GM12801 (cell line): Measurements from ENCODE around the gene IFT81.

ENCODE experiments used
- TF ChIP-seq, protein P1 (sequence below): IDR thresholded peaks from one replicate; pipeline ENCODE4 v1.5.1; 2011; ENCODE audit warnings: control low read depth; ENCODE audit not compliant: insufficient read length; ENCODE audit errors: extremely low read depth

The IFT81 gene

DNA sequence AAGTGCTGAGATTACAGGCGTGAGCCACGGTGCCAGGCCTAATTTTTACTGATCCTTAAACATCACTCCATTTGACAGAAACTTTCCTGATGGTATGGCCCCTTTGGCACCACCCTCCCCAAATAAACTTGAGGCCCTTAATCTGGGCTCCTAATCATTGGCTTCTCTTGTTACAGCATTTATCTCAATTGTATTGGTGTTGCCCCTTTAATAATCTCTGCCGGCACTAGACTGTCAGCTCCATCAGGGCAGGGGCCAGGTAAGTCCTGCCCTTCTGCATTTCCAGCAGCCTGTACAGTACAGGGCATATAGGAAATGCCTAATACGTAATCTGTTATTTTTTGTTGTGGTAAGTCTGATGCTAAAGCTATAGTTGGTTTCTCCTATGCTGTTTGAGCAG is 1.2 kb upstream of the IFT81 start:
- TF ChIP-seq, protein P1, sequence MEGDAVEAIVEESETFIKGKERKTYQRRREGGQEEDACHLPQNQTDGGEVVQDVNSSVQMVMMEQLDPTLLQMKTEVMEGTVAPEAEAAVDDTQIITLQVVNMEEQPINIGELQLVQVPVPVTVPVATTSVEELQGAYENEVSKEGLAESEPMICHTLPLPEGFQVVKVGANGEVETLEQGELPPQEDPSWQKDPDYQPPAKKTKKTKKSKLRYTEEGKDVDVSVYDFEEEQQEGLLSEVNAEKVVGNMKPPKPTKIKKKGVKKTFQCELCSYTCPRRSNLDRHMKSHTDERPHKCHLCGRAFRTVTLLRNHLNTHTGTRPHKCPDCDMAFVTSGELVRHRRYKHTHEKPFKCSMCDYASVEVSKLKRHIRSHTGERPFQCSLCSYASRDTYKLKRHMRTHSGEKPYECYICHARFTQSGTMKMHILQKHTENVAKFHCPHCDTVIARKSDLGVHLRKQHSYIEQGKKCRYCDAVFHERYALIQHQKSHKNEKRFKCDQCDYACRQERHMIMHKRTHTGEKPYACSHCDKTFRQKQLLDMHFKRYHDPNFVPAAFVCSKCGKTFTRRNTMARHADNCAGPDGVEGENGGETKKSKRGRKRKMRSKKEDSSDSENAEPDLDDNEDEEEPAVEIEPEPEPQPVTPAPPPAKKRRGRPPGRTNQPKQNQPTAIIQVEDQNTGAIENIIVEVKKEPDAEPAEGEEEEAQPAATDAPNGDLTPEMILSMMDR: no peak

DNA sequence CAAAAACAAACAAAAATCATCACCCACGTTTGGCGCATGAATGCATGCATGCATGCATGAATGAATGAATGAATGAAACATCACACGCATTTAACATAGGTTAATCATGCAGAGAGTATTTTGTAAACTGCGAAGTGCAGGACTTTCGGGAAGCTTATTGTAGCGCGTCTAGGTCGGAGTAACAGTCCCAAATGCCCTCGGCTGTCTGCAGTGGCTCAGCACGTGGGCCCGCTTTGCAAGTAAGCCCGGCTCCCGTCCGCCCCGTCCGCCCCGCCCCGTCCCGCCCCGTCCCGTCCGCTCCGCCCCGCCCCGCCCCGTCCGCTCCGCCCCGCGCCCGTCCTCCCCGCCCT is 263 bp upstream of the IFT81 start:
- TF ChIP-seq, protein P1: no peak

DNA sequence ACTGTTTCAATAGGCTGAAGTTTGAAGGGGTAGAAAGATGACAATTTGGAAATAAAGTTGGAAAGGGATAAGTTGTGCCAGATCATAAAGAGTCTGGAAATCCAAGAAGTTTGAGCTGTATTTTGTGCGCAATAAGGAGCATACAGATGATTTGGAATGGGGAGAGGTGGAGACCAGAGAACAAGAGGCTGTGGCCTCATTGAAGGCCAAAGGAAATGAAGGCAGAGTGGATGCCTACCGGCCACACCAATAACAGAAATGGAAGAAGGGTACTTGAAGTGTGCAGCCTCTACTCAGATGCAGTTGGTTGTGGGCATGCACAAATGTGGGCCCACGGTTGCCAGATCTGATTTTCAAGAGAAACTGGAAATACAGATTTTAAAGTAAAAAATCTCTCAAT is 2.4 kb downstream of the IFT81 start:
- TF ChIP-seq, protein P1: no peak

DNA sequence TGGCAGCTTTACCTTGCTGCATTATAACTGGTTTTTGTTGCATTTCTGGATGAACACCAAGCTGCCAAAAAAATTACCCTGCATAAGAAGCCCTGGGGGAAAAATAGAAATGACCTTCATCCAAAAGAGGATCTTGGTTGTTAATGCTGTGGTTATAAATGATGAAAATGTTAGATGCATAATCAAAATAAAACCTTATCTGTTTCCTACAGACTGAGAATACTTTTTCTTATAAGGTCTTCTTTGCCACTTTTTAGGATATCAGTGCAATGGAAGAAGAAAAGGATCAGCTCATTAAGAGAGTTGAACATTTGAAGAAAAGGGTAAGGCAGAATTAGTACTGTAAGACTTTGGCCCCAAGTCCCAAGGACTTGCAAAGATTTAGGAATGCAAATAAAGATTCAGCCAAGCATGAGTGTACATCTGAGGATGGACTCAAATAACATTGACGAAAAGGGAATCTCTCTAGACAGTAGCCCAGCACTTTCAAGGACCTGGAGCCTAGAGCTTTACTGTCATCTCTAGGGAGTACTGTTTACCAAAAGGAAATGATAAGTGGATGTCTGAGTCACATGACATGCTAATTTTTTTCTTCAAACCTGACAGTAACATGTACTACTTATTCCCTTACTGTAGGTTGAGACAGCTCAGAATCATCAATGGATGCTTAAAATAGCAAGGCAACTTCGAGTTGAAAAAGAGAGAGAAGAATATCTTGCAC is 10.7 kb downstream of the IFT81 start:
- TF ChIP-seq, protein P1: no peak

DNA sequence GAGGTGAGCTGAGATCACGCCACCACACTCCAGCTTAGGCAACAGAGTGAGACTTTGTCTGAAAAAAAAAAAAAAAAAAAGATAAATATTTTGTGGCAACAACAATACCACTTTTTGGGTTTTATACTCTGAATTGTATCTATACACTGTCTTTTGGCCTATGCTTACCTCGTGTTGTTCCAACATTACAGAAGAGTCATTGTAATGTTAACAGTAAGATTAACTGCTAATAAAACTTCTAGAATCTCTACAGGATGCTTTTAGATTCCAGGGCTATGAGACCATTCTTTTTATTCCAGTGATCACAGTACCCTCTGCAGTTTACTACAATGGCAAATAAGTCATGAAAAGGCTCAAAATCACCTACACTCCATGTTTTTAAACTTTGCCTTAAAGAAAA is 11.6 kb downstream of the IFT81 start:
- TF ChIP-seq, protein P1: no peak

DNA sequence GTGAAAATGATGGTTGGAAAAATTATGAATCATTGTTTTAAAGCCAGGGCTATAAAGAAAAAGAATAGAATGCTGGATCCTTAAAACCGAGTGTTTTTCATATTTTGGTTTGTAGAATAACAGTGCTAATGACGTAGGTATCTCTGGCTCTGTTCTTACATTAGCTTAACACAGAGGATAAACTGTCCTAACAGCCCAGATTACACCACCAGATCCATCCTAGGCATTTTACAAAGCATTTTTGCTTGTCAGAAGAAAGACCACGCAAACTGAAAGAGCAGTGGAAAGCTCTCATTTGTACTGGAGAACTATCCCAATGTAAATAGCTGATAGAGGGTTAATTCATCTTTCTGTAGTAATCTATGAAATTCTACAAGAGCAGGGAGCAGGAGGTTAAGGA is 13.6 kb downstream of the IFT81 start:
- TF ChIP-seq, protein P1: no peak

DNA sequence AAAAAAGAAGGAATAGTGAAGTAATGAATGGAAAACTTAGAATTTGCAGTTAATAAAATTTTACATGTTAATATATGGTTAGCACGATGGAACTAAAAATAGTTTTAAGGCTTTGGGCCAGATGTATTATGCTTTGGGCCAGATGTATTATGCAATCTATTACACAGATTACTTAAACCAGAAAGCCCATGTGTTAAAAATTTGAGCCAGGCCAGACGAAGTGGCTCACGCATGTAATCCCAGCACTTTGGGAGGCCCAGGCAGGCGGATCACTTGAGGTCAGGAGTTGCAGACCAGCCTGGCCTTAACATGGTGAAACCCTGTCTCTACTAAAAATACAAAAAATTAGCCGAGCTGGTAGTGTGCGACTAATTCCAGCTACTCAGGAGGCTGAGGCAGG is 17.2 kb downstream of the IFT81 start:
- TF ChIP-seq, protein P1: no peak
